Duodenal mucosa (tissue), 2 donors: Measurements from ENCODE around the gene ZNF688.
"Not testable (repeated sequence)": the region's sequence is repeated elsewhere in the genome, so short reads cannot be mapped to it uniquely, and the experiment has no call there.

Source experiments
- H3K27ac ChIP-seq: one replicate; pipeline ENCODE4 v1.7.0; 2013; ENCODE audit warnings: low read depth, low read length
- H3K27me3 ChIP-seq, 2 donors: one replicate each; pipeline ENCODE4 v1.7.0; 2013; ENCODE audit warnings: low read length in 2 of 2, control low read depth in 1 of 2; ENCODE audit not compliant: insufficient read depth in 2 of 2, control insufficient read depth in 1 of 2
- H3K36me3 ChIP-seq, 2 donors: one replicate each; pipeline ENCODE4 v1.7.0; 2013; ENCODE audit warnings: low read length in 2 of 2, control low read depth in 1 of 2; ENCODE audit not compliant: insufficient read depth in 2 of 2, control insufficient read depth in 1 of 2
- H3K4me1 ChIP-seq, 2 donors: one replicate each; pipeline ENCODE4 v1.7.0; 2013; ENCODE audit warnings: low read length in 2 of 2, control low read depth in 1 of 2; ENCODE audit not compliant: insufficient read depth in 2 of 2, control insufficient read depth in 1 of 2
- H3K4me3 ChIP-seq, 2 donors: one replicate each; pipeline ENCODE4 v1.7.0; 2013; ENCODE audit warnings: low read length in 2 of 2, low read depth in 1 of 2
- H3K9ac ChIP-seq, 2 donors: one replicate each; pipeline ENCODE4 v1.7.0; 2013; ENCODE audit warnings: low read length in 2 of 2, low read depth in 1 of 2
- H3K9me3 ChIP-seq, 2 donors: one replicate each; pipeline ENCODE4 v1.7.0; 2013; ENCODE audit warnings: low read length in 2 of 2, control low read depth in 1 of 2; ENCODE audit not compliant: control insufficient read depth in 1 of 2

Gene ZNF688

GRCh38 chr16:30543067-30543466 is 28.4 kb downstream of the ZNF688 start:
- Histone ChIP-seq H3K27ac (no peak overlapping the region), H3K36me3 (no peaks in the 10 kb centered on the region), H3K27me3 (no peaks in the 10 kb centered on the region)

GRCh38 chr16:30541502-30542329 is 29.8 kb downstream of the ZNF688 start:
- H3K27ac ChIP-seq = peak overlapping the region; percentile 20
- H3K9ac ChIP-seq = peak overlapping the region; percentile 20 to 47
- H3K4me3 ChIP-seq = no peak overlapping the region

More at GRCh38 chr16:30543067-30543466, 28.4 kb downstream of the ZNF688 start:
- H3K9me3 ChIP-seq = no peaks in the 10 kb centered on the region
- H3K4me3 ChIP-seq = no peak overlapping the region
- H3K9ac ChIP-seq = no peak overlapping the region
- peaks cover 14 to 21% of the 10 kb centered on the region in 2 donors for H3K4me1 ChIP-seq

GRCh38 chr16:30540916-30541464 is 30.5 kb downstream of the ZNF688 start:
- not testable (repeated sequence) for H3K36me3 ChIP-seq, H3K9me3 ChIP-seq, H3K27ac ChIP-seq, H3K4me3 ChIP-seq, H3K27me3 ChIP-seq
- peaks cover 16 to 22% of the 10 kb centered on the region in 2 donors for H3K4me1 ChIP-seq
- H3K9ac ChIP-seq = peak overlapping the region; percentile 20 to 47

More at GRCh38 chr16:30541502-30542329, 29.8 kb downstream of the ZNF688 start:
- Histone ChIP-seq H3K4me1 (peaks cover 13 to 20% of the 10 kb centered on the region in 2 donors), H3K9me3 (no peaks in the 10 kb centered on the region), H3K36me3 (no peaks in the 10 kb centered on the region), H3K27me3 (no peaks in the 10 kb centered on the region)

GRCh38 chr16:30539986-30540526 is 31.5 kb downstream of the ZNF688 start:
- not testable (repeated sequence) for H3K9ac ChIP-seq, H3K9me3 ChIP-seq, H3K27me3 ChIP-seq, H3K4me3 ChIP-seq, H3K36me3 ChIP-seq, H3K27ac ChIP-seq
- peaks cover 19 to 24% of the 10 kb centered on the region in 2 donors for H3K4me1 ChIP-seq

- H3K36me3 ChIP-seq = no peaks in the 10 kb centered on the region
- H3K27me3 ChIP-seq = no peaks in the 10 kb centered on the region
- peaks cover 19 to 24% of the 10 kb centered on the region in 2 donors for H3K4me1 ChIP-seq
- no peak overlapping the region for H3K4me3 ChIP-seq
- no peak overlapping the region for H3K9ac ChIP-seq
- no peaks in the 10 kb centered on the region for H3K9me3 ChIP-seq
- no peak overlapping the region for H3K27ac ChIP-seq
Measured at GRCh38 chr16:30539000-30539964, 32.2 kb downstream of the ZNF688 start.

- peaks cover 0 to 10% of the 10 kb centered on the region in 2 donors for H3K36me3 ChIP-seq
- peak overlapping the region in 1 of 2 donors; percentile 75 for H3K4me3 ChIP-seq
- not testable (repeated sequence) for H3K27ac ChIP-seq, H3K9me3 ChIP-seq, H3K27me3 ChIP-seq
- peaks cover 15 to 22% of the 10 kb centered on the region in 2 donors for H3K4me1 ChIP-seq
- peak overlapping the region in 1 of 2 donors; percentile 79 for H3K9ac ChIP-seq
Measured at GRCh38 chr16:30536391-30537024, 35.0 kb downstream of the ZNF688 start.

GRCh38 chr16:30535777-30536190 is 35.7 kb downstream of the ZNF688 start:
- peaks cover 0 to 16% of the 10 kb centered on the region in 2 donors for H3K36me3 ChIP-seq
- peaks cover 11 to 16% of the 10 kb centered on the region in 2 donors for H3K4me1 ChIP-seq
- no peaks in the 10 kb centered on the region for H3K9me3 ChIP-seq
- H3K9ac ChIP-seq = peak overlapping the region; percentile 79 to 94
- H3K27me3 ChIP-seq = no peaks in the 10 kb centered on the region
- H3K27ac ChIP-seq = peak overlapping the region; percentile 93
- H3K4me3 ChIP-seq = peak overlapping the region; percentile 75 to 88

- H3K36me3 ChIP-seq = peaks cover 0 to 19% of the 10 kb centered on the region in 2 donors
- peak overlapping the region; percentile 93 for H3K27ac ChIP-seq
- no peaks in the 10 kb centered on the region for H3K27me3 ChIP-seq
- H3K9me3 ChIP-seq = no peaks in the 10 kb centered on the region
- peak overlapping the region; percentile 79 to 94 for H3K9ac ChIP-seq
- H3K4me3 ChIP-seq = peak overlapping the region; percentile 75 to 88
- H3K4me1 ChIP-seq = peaks cover 11 to 18% of the 10 kb centered on the region in 2 donors
Measured at GRCh38 chr16:30535106-30535776, 36.3 kb downstream of the ZNF688 start.
